Trophoblast cell (in vitro differentiated cells and primary cell): ENCODE data around the gene TAOK3.

ENCODE experiments used
- DNase-seq, 2 donors: peaks; one replicate each; pipeline ENCODE4 v3.0.0-alpha.2; 2016
- H2AFZ ChIP-seq: 2 replicates; pipeline ENCODE4 v1.6.1; 2013; ENCODE audit warnings: low read length, moderate library complexity, mild to moderate bottlenecking; ENCODE audit not compliant: insufficient read depth, poor library complexity
- H2AK5ac ChIP-seq: 2 replicates; pipeline ENCODE4 v1.6.1; 2013; ENCODE audit warnings: mild to moderate bottlenecking, low read length
- H2BK120ac ChIP-seq: 2 replicates; pipeline ENCODE4 v1.6.1; 2013; ENCODE audit warnings: low read length, mild to moderate bottlenecking, moderate library complexity; ENCODE audit not compliant: insufficient read depth, poor library complexity
- H2BK12ac ChIP-seq: 2 replicates; pipeline ENCODE4 v1.6.1; 2013; ENCODE audit warnings: mild to moderate bottlenecking, low read length, moderate library complexity
- H2BK5ac ChIP-seq: 2 replicates; pipeline ENCODE4 v1.6.1; 2013; ENCODE audit warnings: low read length, low read depth, moderate library complexity, mild to moderate bottlenecking; ENCODE audit not compliant: poor library complexity
- H3K14ac ChIP-seq: 2 replicates; pipeline ENCODE4 v1.6.1; 2013; ENCODE audit warnings: mild to moderate bottlenecking, low read length
- H3K18ac ChIP-seq: 2 replicates; pipeline ENCODE4 v1.6.1; 2013; ENCODE audit warnings: mild to moderate bottlenecking, low read length
- H3K23ac ChIP-seq: 2 replicates; pipeline ENCODE4 v1.6.1; 2013; ENCODE audit warnings: low read length
- H3K27ac ChIP-seq: 2 replicates; pipeline ENCODE4 v1.5.1; 2013; ENCODE audit warnings: low read depth, mild to moderate bottlenecking, inconsistent platforms, low read length, moderate library complexity
- H3K27me3 ChIP-seq: 2 replicates; pipeline ENCODE4 v1.6.1; 2013; ENCODE audit warnings: inconsistent platforms, mild to moderate bottlenecking, low read length, moderate library complexity; ENCODE audit not compliant: insufficient read depth
- H3K36me3 ChIP-seq, 2 experiments: 1 replicate in 1 of 2; 2 replicates in 1 of 2; pipeline ENCODE4 v1.6.1; 2013; ENCODE audit warnings: low read length in 2 of 2, mild to moderate bottlenecking in 2 of 2, moderate library complexity in 1 of 2; ENCODE audit not compliant: insufficient read depth in 2 of 2, control insufficient read depth in 1 of 2
- H3K4ac ChIP-seq: 2 replicates; pipeline ENCODE4 v1.6.1; 2013; ENCODE audit warnings: low read depth, mild to moderate bottlenecking, low read length, moderate library complexity
- H3K4me1 ChIP-seq, 2 experiments: 1 replicate in 1 of 2; 2 replicates in 1 of 2; pipeline ENCODE4 v1.6.1; 2013; ENCODE audit warnings: low read length in 2 of 2, mild to moderate bottlenecking in 2 of 2, moderate library complexity in 1 of 2; ENCODE audit not compliant: insufficient read depth in 2 of 2, control insufficient read depth in 1 of 2
- H3K4me2 ChIP-seq: 2 replicates; pipeline ENCODE4 v1.6.1; 2013; ENCODE audit warnings: inconsistent platforms, mild to moderate bottlenecking, low read length, moderate library complexity
- H3K4me3 ChIP-seq: 2 replicates; pipeline ENCODE4 v1.5.1; 2013; ENCODE audit warnings: mild to moderate bottlenecking, low read depth, low read length, inconsistent platforms
- H3K79me1 ChIP-seq: one replicate; pipeline ENCODE4 v1.6.1; 2013; ENCODE audit warnings: low read length
- H3K79me2 ChIP-seq: 2 replicates; pipeline ENCODE4 v1.6.1; 2013; ENCODE audit warnings: low read length, mild to moderate bottlenecking; ENCODE audit not compliant: control insufficient read depth, insufficient read depth, poor library complexity
- H3K9ac ChIP-seq: 2 replicates; pipeline ENCODE4 v1.6.1; 2013; ENCODE audit warnings: mild to moderate bottlenecking, low read length
- H3K9me3 ChIP-seq: 2 replicates; pipeline ENCODE4 v1.6.1; 2013; ENCODE audit warnings: low read depth, mild to moderate bottlenecking, control low read depth, inconsistent platforms, low read length; ENCODE audit not compliant: insufficient read depth
- H4K12ac ChIP-seq: 2 replicates; pipeline ENCODE4 v1.6.1; 2013; ENCODE audit warnings: low read depth, mild to moderate bottlenecking, low read length, moderate library complexity
- H4K8ac ChIP-seq: 2 replicates; pipeline ENCODE4 v1.6.1; 2013; ENCODE audit warnings: low read depth, mild to moderate bottlenecking, low read length, moderate library complexity
- H4K91ac ChIP-seq: one replicate; pipeline ENCODE4 v1.6.1; 2013; ENCODE audit warnings: low read depth, mild to moderate bottlenecking, low read length, moderate library complexity
- WGBS: extraction: QIAGEN DNeasy Blood & Tissue Kit; methylation state at CpG from one replicate; pipeline ENCODE4 v1.1.7; 2013; ENCODE audit warnings: missing lambda C conversion rate; ENCODE audit not compliant: insufficient read length, insufficient coverage; ENCODE audit errors: extremely low coverage; 5-methylcytosine and 5-hydroxymethylcytosine counted together

The TAOK3 gene

DNA sequence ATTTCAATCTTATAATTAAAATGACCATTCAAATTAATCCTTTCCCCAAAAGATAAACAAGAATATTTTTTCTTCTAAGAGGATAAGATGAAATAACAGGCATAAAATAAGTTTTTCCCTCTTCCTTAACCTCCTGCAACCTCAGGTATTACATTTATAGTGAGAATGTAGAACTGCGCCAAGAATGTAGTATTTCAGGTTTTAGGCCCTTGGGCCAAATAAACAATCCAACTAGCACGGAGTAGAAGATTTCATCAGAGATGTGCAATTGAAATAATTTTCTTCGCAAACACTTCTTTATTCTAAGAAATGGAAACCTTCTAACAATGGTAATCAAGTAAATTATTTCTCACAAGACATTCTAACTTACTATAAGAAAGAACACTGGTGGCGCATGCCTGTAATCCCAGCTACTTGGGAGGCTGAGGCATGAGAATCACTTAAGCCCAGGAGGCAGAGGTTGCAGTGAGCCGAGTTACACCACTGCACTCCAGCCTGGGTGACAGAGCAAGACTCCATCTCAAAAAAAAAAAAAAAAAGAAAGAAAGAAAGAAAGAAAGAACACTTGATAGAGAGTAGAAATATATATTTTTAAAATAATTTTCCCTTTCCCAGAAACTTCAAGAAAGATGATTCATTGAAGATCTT is 100.8 kb downstream of the TAOK3 start:
- peak; percentile 89 to 99 for DNase-seq
- H3K79me1 ChIP-seq = peaks cover 1% of the 10 kb centered on the region
- H2BK120ac ChIP-seq = no peak overlapping the region
- H4K91ac ChIP-seq = no peak overlapping the region
- H3K4me1 ChIP-seq = peaks cover 3% of the 10 kb centered on the region in 2 experiments
- H4K12ac ChIP-seq = no peak overlapping the region
- no peaks in the 10 kb centered on the region for H3K79me2 ChIP-seq
- H3K4me3 ChIP-seq = no peak overlapping the region
- no peak overlapping the region for H3K18ac ChIP-seq
- no peak overlapping the region for H3K23ac ChIP-seq
- H3K27ac ChIP-seq = peak overlapping the region; percentile 56
- WGBS = no CpG with 5 or more reads among the region's 5 CpGs
- no peak overlapping the region for H2AFZ ChIP-seq
- no peak overlapping the region for H3K9ac ChIP-seq
- H3K36me3 ChIP-seq = no peaks in the 10 kb centered on the region
- no peaks in the 10 kb centered on the region for H3K9me3 ChIP-seq
- no peak overlapping the region for H4K8ac ChIP-seq
- H2BK12ac ChIP-seq = no peak overlapping the region
- no peak overlapping the region for H3K14ac ChIP-seq
- H3K4me2 ChIP-seq = no peak overlapping the region
- no peak overlapping the region for H2BK5ac ChIP-seq
- no peaks in the 10 kb centered on the region for H3K27me3 ChIP-seq
- H2AK5ac ChIP-seq = no peak overlapping the region
- no peak overlapping the region for H3K4ac ChIP-seq

DNA sequence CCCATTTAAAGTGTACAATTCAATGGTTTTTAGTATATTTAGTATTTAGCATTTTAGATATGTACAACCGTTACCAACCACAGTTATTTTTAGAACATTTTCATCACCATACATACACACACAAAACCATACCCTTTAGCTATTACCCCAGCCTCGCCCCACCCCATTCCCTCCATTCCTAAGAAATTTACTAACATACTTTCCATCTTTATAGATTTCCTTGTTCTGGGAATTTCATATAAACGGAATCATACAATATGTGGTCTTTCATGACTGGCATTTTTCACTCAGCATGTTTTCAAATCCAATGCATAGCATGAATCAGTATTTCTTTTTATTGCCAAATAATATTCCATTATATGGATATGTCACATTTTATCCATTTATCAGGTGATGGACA is 101.5 kb downstream of the TAOK3 start:
- Histone ChIP-seq H3K27ac (no peak overlapping the region), H2BK12ac (no peak overlapping the region), H3K79me2 (no peaks in the 10 kb centered on the region), H4K91ac (no peak overlapping the region), H2BK5ac (no peak overlapping the region), H3K14ac (no peak overlapping the region), H3K9me3 (no peaks in the 10 kb centered on the region), H3K23ac (no peak overlapping the region), H3K4me2 (no peak overlapping the region), H3K79me1 (peaks cover 1% of the 10 kb centered on the region), H3K4me1 (peaks cover 3% of the 10 kb centered on the region in 2 experiments), H3K27me3 (no peaks in the 10 kb centered on the region), H4K8ac (no peak overlapping the region), H3K9ac (no peak overlapping the region), H3K18ac (no peak overlapping the region), H3K4me3 (no peak overlapping the region), H3K36me3 (no peaks in the 10 kb centered on the region), H3K4ac (no peak overlapping the region), H2AK5ac (no peak overlapping the region), H2BK120ac (no peak overlapping the region), H2AFZ (no peak overlapping the region), H4K12ac (no peak overlapping the region)
- WGBS = no CpG with 5 or more reads among the region's 3 CpGs
- DNase-seq = peak in 1 of 2 donors; percentile 67

DNA sequence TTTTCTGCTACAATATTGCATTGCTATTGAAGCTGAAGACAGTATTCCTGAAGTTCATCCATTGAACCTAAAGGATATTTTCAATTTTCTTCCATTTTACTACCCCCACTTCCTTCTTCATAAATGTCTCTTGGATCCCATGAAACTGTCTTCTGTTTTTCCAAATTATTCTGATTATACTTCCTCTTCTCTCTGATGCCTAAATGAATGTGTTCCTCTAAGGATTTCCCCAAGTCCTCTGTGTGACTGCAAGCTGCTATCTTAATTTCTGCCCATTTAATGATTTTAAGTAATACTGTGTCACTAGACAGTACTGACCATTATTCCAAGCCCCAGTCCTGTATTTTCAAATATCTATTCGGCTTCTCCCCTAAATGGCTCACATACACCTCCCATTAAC is 102.9 kb downstream of the TAOK3 start:
- Histone ChIP-seq H3K79me1 (peaks cover 3% of the 10 kb centered on the region), H3K9ac (no peak overlapping the region), H3K23ac (no peak overlapping the region), H4K12ac (no peak overlapping the region), H3K4me1 (peaks cover 3% of the 10 kb centered on the region in 2 experiments), H3K9me3 (no peaks in the 10 kb centered on the region), H3K36me3 (no peaks in the 10 kb centered on the region), H3K4me2 (no peak overlapping the region), H3K18ac (no peak overlapping the region), H3K79me2 (no peaks in the 10 kb centered on the region), H4K8ac (no peak overlapping the region), H2BK5ac (no peak overlapping the region), H3K4me3 (no peak overlapping the region), H3K4ac (no peak overlapping the region), H2BK120ac (no peak overlapping the region), H3K27ac (no peak overlapping the region), H4K91ac (no peak overlapping the region), H3K27me3 (no peaks in the 10 kb centered on the region), H2AK5ac (no peak overlapping the region), H2AFZ (no peak overlapping the region), H2BK12ac (no peak overlapping the region), H3K14ac (no peak overlapping the region)
- WGBS = no CpG with 5 or more reads among the region's 1 CpG
- no peak for DNase-seq

DNA sequence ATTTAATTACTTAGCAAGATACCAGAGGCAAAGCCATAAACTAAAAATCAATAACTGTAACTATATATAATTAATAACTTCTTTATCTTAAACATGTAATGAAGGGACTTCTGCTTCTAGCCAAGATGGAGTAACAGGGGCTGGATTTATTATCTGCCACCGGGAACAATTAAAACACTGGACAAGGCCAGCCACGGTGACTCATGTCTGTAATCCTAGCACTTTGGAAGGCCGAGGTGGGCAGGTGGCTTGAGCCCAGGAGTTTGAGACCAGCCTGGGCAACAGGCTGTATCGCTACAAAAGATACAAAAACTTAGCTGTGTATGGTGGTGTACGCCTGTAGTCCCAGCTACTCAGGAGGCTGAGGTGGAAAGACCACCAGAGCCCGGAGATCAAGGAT is 113.6 kb downstream of the TAOK3 start:
- no peak overlapping the region for H4K12ac ChIP-seq
- H4K91ac ChIP-seq = no peak overlapping the region
- H2BK120ac ChIP-seq = no peak overlapping the region
- H3K4me1 ChIP-seq = no peaks in the 10 kb centered on the region
- H3K18ac ChIP-seq = no peak overlapping the region
- H3K4me2 ChIP-seq = no peak overlapping the region
- no CpG with 5 or more reads among the region's 6 CpGs for WGBS
- H3K4ac ChIP-seq = no peak overlapping the region
- no peak overlapping the region for H2AK5ac ChIP-seq
- H3K79me1 ChIP-seq = no peaks in the 10 kb centered on the region
- no peak overlapping the region for H3K9ac ChIP-seq
- no peak overlapping the region for H4K8ac ChIP-seq
- H2AFZ ChIP-seq = no peak overlapping the region
- no peaks in the 10 kb centered on the region for H3K27me3 ChIP-seq
- H3K14ac ChIP-seq = no peak overlapping the region
- H3K4me3 ChIP-seq = no peak overlapping the region
- H3K27ac ChIP-seq = no peak overlapping the region
- no peaks in the 10 kb centered on the region for H3K36me3 ChIP-seq
- H3K9me3 ChIP-seq = no peaks in the 10 kb centered on the region
- H3K79me2 ChIP-seq = no peaks in the 10 kb centered on the region
- H2BK12ac ChIP-seq = no peak overlapping the region
- no peak overlapping the region for H2BK5ac ChIP-seq
- no peak overlapping the region for H3K23ac ChIP-seq
- DNase-seq = no peak
